SK-N-SH (cell line): ENCODE measurements around the gene SLC6A16. TPM values are rescaled to one million over a fixed set of nuclear protein-coding genes. Genes with fewer than 3 reads are reported as not detected.

Source experiments
- CTCF ChIA-PET: fragments of 300-600, 350-600 bp; formaldehyde crosslinking; extraction: SDS; loops from one replicate; lab custom pipeline; 2021; lab: Yijun Ruan, JAX
- POLR2A ChIA-PET: fragments of 350-600 bp; sonication (Branson Sonifier 250); formaldehyde crosslinking; extraction: SDS; loops from one replicate; lab custom pipeline; 2020; ENCODE audit warnings: antibody characterized with exemption, inconsistent platforms; lab: Yijun Ruan, JAX
- DNase-seq: peaks from one replicate; pipeline ENCODE4 v3.0.0; 2012
- H2AFZ ChIP-seq: fragments of 200-600 bp; sonication (generic); 2 replicates; pipeline ENCODE4 v1.8.1; 2016; ENCODE audit warnings: antibody characterized with exemption, mild to moderate bottlenecking, low read depth
- H3F3A ChIP-seq: fragments of 200-600 bp; sonication (generic); replicated peaks from 2 replicates; pipeline ENCODE3; 2016; ENCODE audit warnings: antibody characterized with exemption, mild to moderate bottlenecking; ENCODE audit not compliant: insufficient read depth
- H3K27ac ChIP-seq, 2 experiments: fragments of 200-500 bp in 1 of 2; fragments of 200-600 bp in 1 of 2; sonication (Bioruptor generic) in 1 of 2; sonication (generic), shearing (Covaris generic) in 1 of 2; 2 replicates each; pipeline versions ENCODE4 v1.5.1 to v1.6.1; 2014 to 2016; ENCODE audit warnings: low read depth in 2 of 2, inconsistent platforms in 1 of 2, low read length in 1 of 2, mild to moderate bottlenecking in 1 of 2, mixed read lengths in 1 of 2
- H3K27me3 ChIP-seq: fragments of 200-600 bp; sonication (generic), shearing (Covaris generic); 2 replicates; pipeline ENCODE4 v1.6.1; 2016; ENCODE audit warnings: mixed run types; ENCODE audit not compliant: insufficient read depth
- H3K36me3 ChIP-seq, 2 experiments: fragments of 200-500 bp in 1 of 2; fragments of 200-600 bp in 1 of 2; sonication (Bioruptor generic) in 1 of 2; sonication (generic) in 1 of 2; replicated peaks in 1 of 2; 2 replicates each; pipeline versions ENCODE3 to v1.5.1; 2014 to 2016; ENCODE audit warnings: low read length in 1 of 2, mild to moderate bottlenecking in 1 of 2; ENCODE audit not compliant: insufficient read depth in 2 of 2, control insufficient read depth in 1 of 2
- H3K4me1 ChIP-seq, 2 experiments: fragments of 200-500 bp in 1 of 2; fragments of 200-600 bp in 1 of 2; sonication (Bioruptor generic) in 1 of 2; sonication (generic), shearing (Covaris generic) in 1 of 2; 2 replicates each; pipeline versions ENCODE4 v1.5.1 to v1.6.1; 2014 to 2016; ENCODE audit warnings: low read depth in 1 of 2, low read length in 1 of 2, mixed run types in 1 of 2; ENCODE audit not compliant: insufficient read depth in 2 of 2, control insufficient read depth in 1 of 2
- H3K4me2 ChIP-seq: fragments of 200-600 bp; sonication (generic), shearing (Covaris generic); 2 replicates; pipeline ENCODE4 v1.6.1; 2017; ENCODE audit warnings: mixed run types
- H3K4me3 ChIP-seq, 2 experiments: fragments of 200-500 bp in 1 of 2; fragments of 200-600 bp in 1 of 2; sonication (Bioruptor generic) in 1 of 2; sonication (generic), shearing (Covaris generic) in 1 of 2; 2 replicates each; pipeline versions ENCODE4 v1.5.1 to v1.8.1; 2014 to 2016; ENCODE audit warnings: low read depth in 2 of 2, inconsistent platforms in 1 of 2, low read length in 1 of 2, mild to moderate bottlenecking in 1 of 2, mixed read lengths in 1 of 2, moderate library complexity in 1 of 2
- H3K79me2 ChIP-seq: fragments of 200-600 bp; sonication (generic); 2 replicates; pipeline ENCODE4 v1.8.1; 2017; ENCODE audit warnings: mild to moderate bottlenecking; ENCODE audit not compliant: insufficient read depth
- H3K9ac ChIP-seq: fragments of 200-600 bp; sonication (generic); 2 replicates; pipeline ENCODE4 v1.6.1; 2017; ENCODE audit warnings: mixed run types
- H3K9me2 ChIP-seq: fragments of 200-600 bp; sonication (generic); 2 replicates; pipeline ENCODE4 v1.6.1; 2017; ENCODE audit warnings: mixed run types
- H3K9me3 ChIP-seq: fragments of 200-600 bp; sonication (generic); 2 replicates; pipeline ENCODE4 v1.6.1; 2017; ENCODE audit warnings: mixed run types, mild to moderate bottlenecking, moderate library complexity
- H4K20me1 ChIP-seq: fragments of 200-600 bp; sonication (generic); 2 replicates; pipeline ENCODE4 v1.6.1; 2017; ENCODE audit warnings: mild to moderate bottlenecking, mixed run types; ENCODE audit not compliant: insufficient read depth
- CHD2 ChIP-seq: fragments of 150-350 bp; IDR thresholded peaks from 2 replicates; pipeline ENCODE4 v1.6.1; 2018; ENCODE audit warnings: low read length; ENCODE audit not compliant: partially characterized antibody
- CTCF ChIP-seq: fragments of 200-600 bp; sonication (generic); IDR thresholded peaks from 2 replicates; pipeline ENCODE4 v1.6.1; 2017; ENCODE audit warnings: antibody characterized with exemption, mild to moderate bottlenecking, moderate library complexity
- EP300 ChIP-seq, 2 experiments: IDR thresholded peaks; 2 replicates each; pipeline versions ENCODE4 v1.4.0 to v1.6.1; 2012; ENCODE audit warnings: borderline replicate concordance in 1 of 2, low read depth in 1 of 2, low read length in 1 of 2
- EZH2phosphoT487 ChIP-seq: fragments of 200-600 bp; sonication (generic); IDR thresholded peaks from 2 replicates; pipeline ENCODE4 v1.6.1; 2017; ENCODE audit warnings: low read depth, mixed run types, mild to moderate bottlenecking, antibody characterized with exemption, moderate library complexity, borderline replicate concordance
- FOSL2 ChIP-seq: IDR thresholded peaks from 2 replicates; pipeline ENCODE4 v1.4.0; 2012; ENCODE audit warnings: low read depth, mild to moderate bottlenecking, moderate library complexity, borderline replicate concordance
- FOXJ3 ChIP-seq: sonication (generic); formaldehyde crosslinking; IDR thresholded peaks from 2 replicates; pipeline ENCODE4 v1.5.1; 2020; ENCODE audit warnings: mild to moderate bottlenecking, missing genetic modification reagents
- IRF3 ChIP-seq: fragments of 150-350 bp; IDR thresholded peaks from 2 replicates; pipeline ENCODE4 v1.6.1; 2016; ENCODE audit warnings: mild to moderate bottlenecking, low read depth, low read length
- MAX ChIP-seq: IDR thresholded peaks from 2 replicates; pipeline ENCODE4 v1.4.0; 2012; ENCODE audit warnings: low read depth
- MEF2A ChIP-seq: IDR thresholded peaks from 2 replicates; pipeline ENCODE4 v1.4.0; 2012; ENCODE audit warnings: low read depth, borderline replicate concordance
- MXI1 ChIP-seq: IDR thresholded peaks from 2 replicates; pipeline ENCODE4 v1.6.1; 2012; ENCODE audit warnings: mild to moderate bottlenecking, low read depth, low read length, improper control_type of control experiment
- PBX3 ChIP-seq: IDR thresholded peaks from 2 replicates; pipeline ENCODE4; 2012
- RAD21 ChIP-seq: IDR thresholded peaks from 2 replicates; pipeline ENCODE4 v1.6.1; 2012; ENCODE audit warnings: mild to moderate bottlenecking, low read length
- RCOR1 ChIP-seq: fragments of 150-350 bp; IDR thresholded peaks from 2 replicates; pipeline ENCODE4 v1.6.1; 2017; ENCODE audit warnings: antibody characterized with exemption, low read length
- RFX5 ChIP-seq: IDR thresholded peaks from 2 replicates; pipeline ENCODE4 v1.6.1; 2012; ENCODE audit warnings: mild to moderate bottlenecking, improper control_type of control experiment, low read length
- SIN3A ChIP-seq: IDR thresholded peaks from 2 replicates; pipeline ENCODE4 v1.6.1; 2012; ENCODE audit warnings: low read depth, mild to moderate bottlenecking, low read length, moderate library complexity, borderline replicate concordance
- TAF1 ChIP-seq: IDR thresholded peaks from 2 replicates; pipeline ENCODE4 v1.6.1; 2012; ENCODE audit warnings: low read depth, mild to moderate bottlenecking, low read length, moderate library complexity, borderline replicate concordance
- TCF12 ChIP-seq: IDR thresholded peaks from 2 replicates; pipeline ENCODE4 v1.4.0; 2012
- USF1 ChIP-seq: IDR thresholded peaks from 2 replicates; pipeline ENCODE4 v1.4.0; 2012; ENCODE audit warnings: low read depth, borderline replicate concordance
- YY1 ChIP-seq: IDR thresholded peaks from 2 replicates; pipeline ENCODE4 v1.4.0; 2012; ENCODE audit warnings: low read depth, mild to moderate bottlenecking
- WGBS: methylation state at CpG from one replicate; pipeline ENCODE4 v1.1.6; 2017; ENCODE audit warnings: low lambda C conversion rate; 5-methylcytosine and 5-hydroxymethylcytosine counted together
- polyA plus RNA-seq, 3 experiments: library from polyadenylated mRNA; depleted of rRNA; stranded (reverse); fragments of >200 nt; gene quantifications; 2 replicates each; pipeline ENCODE4 v1.2.3, GENCODE V29; 2012

Gene SLC6A16
- polyA plus RNA-seq, 1 of the 3 experiments (the other 2 are of a cell fraction), result 0.33 TPM

GRCh38 chr19:49335071-49335783 lies 10.2 kb upstream of the SLC6A16 start, which contains the start of gene CD37:
CD37 (plus strand) TSS chr19:49335406; CDS start chr19:49335541, 135 bp downstream.
- H3K4me1 ChIP-seq, result peaks cover 0 to 6% of the 10 kb centered on the region in 2 experiments; a peak in 1 of 4 replicates
- WGBS, result 65% methylated on average over 13 of the region's 13 CpGs
- no peak within 1 kb of the TSS for H3K4me2 ChIP-seq
- no peak within 1 kb of the TSS for H3K4me3 ChIP-seq
- H3K9ac ChIP-seq, result no peak within 1 kb of the TSS
- no peak for DNase-seq
- no peaks in the 10 kb centered on the region for H3K9me3 ChIP-seq
- no peaks in the 10 kb centered on the region for H3K27me3 ChIP-seq
- H3K36me3 ChIP-seq, result peaks cover 0 to 3% of the 10 kb centered on the region in 2 experiments
- H3F3A ChIP-seq, result peaks cover 2% of the 10 kb centered on the region
- H3K79me2 ChIP-seq, result no peaks in the 10 kb centered on the region
- TF ChIP-seq MXI1 (no peak), CTCF (no peak), FOXJ3 (CRISPR knock-in tag) (no peak), RAD21 (no peak), TAF1 (no peak), MAX (no peak), EZH2phosphoT487 (no peak), CHD2 (no peak), FOSL2 (no peak), SIN3A (no peak), RFX5 (no peak), PBX3 (no peak), EP300 (IDR thresholded peaks at IDR 0.05; ENCODE audit: borderline replicate concordance in 1 of 2, low read depth in 1 of 2, low read length in 1 of 2) (no peak), TCF12 (no peak), IRF3 (no peak), USF1 (no peak), MEF2A (no peak), RCOR1 (no peak), YY1 (no peak)
- H3K27ac ChIP-seq, result no peak within 1 kb of the TSS
- peaks cover 2% of the 10 kb centered on the region; the same call in 1 of the 2 replicates for H4K20me1 ChIP-seq
- H3K9me2 ChIP-seq, result no peaks in the 10 kb centered on the region
- no peak within 1 kb of the TSS for H2AFZ ChIP-seq
- POLR2A ChIA-PET, result no interaction called here
- CTCF ChIA-PET, result no interaction called here
